ENCODE results near the gene AAK1.

AAK1 gene

GRCh38 chr2:69505710-69506109 lies 137.8 kb downstream of the AAK1 start:
- DNase-seq (ENCODE audit: low spot score), result no peak
- TF ChIP-seq CTCF (IDR thresholded peaks at IDR 0.05), result no peak
- H3K27ac ChIP-seq, result peak overlapping the region in 1 of 2 donors; percentile 55
- no peak overlapping the region for H3K4me3 ChIP-seq

GRCh38 chr2:69501301-69501700 lies 142.2 kb downstream of the AAK1 start:
- DNase-seq (ENCODE audit: low spot score), result no peak
- no peak overlapping the region for H3K4me3 ChIP-seq
- TF ChIP-seq CTCF (IDR thresholded peaks at IDR 0.05), result no peak
- H3K27ac ChIP-seq, result no peak overlapping the region

GRCh38 chr2:69499966-69500365 lies 143.6 kb downstream of the AAK1 start:
- TF ChIP-seq CTCF (IDR thresholded peaks at IDR 0.05), result no peak
- DNase-seq (ENCODE audit: low spot score), result no peak
- Histone ChIP-seq H3K4me3 (no peak overlapping the region), H3K27ac (no peak overlapping the region)

- Histone ChIP-seq H3K4me3 (no peak overlapping the region), H3K27ac (no peak overlapping the region)
- TF ChIP-seq CTCF (IDR thresholded peaks at IDR 0.05), result no peak
- DNase-seq (ENCODE audit: low spot score), result no peak
These were observed 144.3 kb downstream of the AAK1 start for GRCh38 chr2:69499242-69499641.

- TF ChIP-seq CTCF (IDR thresholded peaks at IDR 0.05), result no peak
- no peak for DNase-seq (ENCODE audit: low spot score)
- Histone ChIP-seq H3K4me3 (no peak overlapping the region), H3K27ac (no peak overlapping the region)
These were observed 147.7 kb downstream of the AAK1 start for GRCh38 chr2:69495861-69496260.

GRCh38 chr2:69495008-69495407 lies 148.5 kb downstream of the AAK1 start:
- no peak for DNase-seq (ENCODE audit: low spot score)
- TF ChIP-seq CTCF (IDR thresholded peaks at IDR 0.05), result no peak
- Histone ChIP-seq H3K4me3 (no peak overlapping the region), H3K27ac (no peak overlapping the region)

- DNase-seq (ENCODE audit: low spot score), result no peak
These were observed 149.4 kb downstream of the AAK1 start for GRCh38 chr2:69494126-69494525.

More at GRCh38 chr2:69494126-69494525, 149.4 kb downstream of the AAK1 start:
- Histone ChIP-seq H3K27ac (no peak overlapping the region), H3K4me3 (no peak overlapping the region)
- TF ChIP-seq CTCF (IDR thresholded peaks at IDR 0.05), result no peak
